Activated T-helper 1 cell treated with Interleukin-2 at 50 U/mL for 16 hours (primary cell): ENCODE measurements around the gene DHCR24.
"Not testable (repeated sequence)": the region's sequence is repeated elsewhere in the genome, so short reads cannot be mapped to it uniquely, and the experiment has no call there.

ENCODE experiments used
- DNase-seq: peaks from one replicate; pipeline ENCODE4 v3.0.0-alpha.2; 2020; ENCODE audit warnings: low read depth

DHCR24 gene

GRCh38 chr1:54888080-54888733 lies 1.2 kb upstream of the DHCR24 start:
- no peak for DNase-seq

GRCh38 chr1:54887665-54888071 lies 673 bp upstream of the DHCR24 start:
- no peak for DNase-seq

GRCh38 chr1:54885807-54886723 lies 930 bp downstream of the DHCR24 start:
- DNase-seq, result no peak

GRCh38 chr1:54885237-54885679 lies 1.7 kb downstream of the DHCR24 start:
- DNase-seq, result no peak

- DNase-seq, result no peak
These were observed 2.2 kb downstream of the DHCR24 start for GRCh38 chr1:54884768-54885167.

- DNase-seq, result no peak
These were observed 2.8 kb downstream of the DHCR24 start for GRCh38 chr1:54884135-54884586.

GRCh38 chr1:54883349-54884102 lies 3.5 kb downstream of the DHCR24 start:
- DNase-seq, result no peak

- no peak for DNase-seq
These were observed 4.5 kb downstream of the DHCR24 start for GRCh38 chr1:54882519-54882918.

- not testable (repeated sequence) for DNase-seq
These were observed 5.4 kb downstream of the DHCR24 start for GRCh38 chr1:54881604-54882003.

GRCh38 chr1:54879872-54880271 lies 7.1 kb downstream of the DHCR24 start:
- no peak for DNase-seq

- no peak for DNase-seq
These were observed 10.2 kb downstream of the DHCR24 start for GRCh38 chr1:54876814-54877213.

- no peak for DNase-seq
These were observed 12.0 kb downstream of the DHCR24 start for GRCh38 chr1:54875000-54875399.

GRCh38 chr1:54874079-54874830 lies 12.7 kb downstream of the DHCR24 start:
- DNase-seq, result no peak

- DNase-seq, result no peak
These were observed 15.0 kb downstream of the DHCR24 start for GRCh38 chr1:54872036-54872331.

GRCh38 chr1:54871275-54872035 lies 15.5 kb downstream of the DHCR24 start:
- no peak for DNase-seq

GRCh38 chr1:54870869-54871268 lies 16.1 kb downstream of the DHCR24 start:
- no peak for DNase-seq

- DNase-seq, result no peak
These were observed 17.7 kb downstream of the DHCR24 start for GRCh38 chr1:54869173-54869851.

GRCh38 chr1:54867717-54868057 lies 19.3 kb downstream of the DHCR24 start:
- no peak for DNase-seq

GRCh38 chr1:54866801-54867716 lies 19.9 kb downstream of the DHCR24 start:
- no peak for DNase-seq
